ENCODE results near the gene PPP2R1A.

GRCh38 chr19:52224211-52224610, 34.4 kb downstream of the PPP2R1A start:
- TF ChIP-seq CTCF (IDR thresholded peaks at IDR 0.05): no peak
- no peak for TF ChIP-seq POLR2A (IDR thresholded peaks at IDR 0.05)

Measured in lower leg skin (tissue), 3 donors.